ENCODE results near the gene RPS29.
A peak's percentile ranks its signal among the peaks of the same experiment; 100 is the strongest.
"Not testable (repeated sequence)": the region's sequence is repeated elsewhere in the genome, so short reads cannot be mapped to it uniquely, and the experiment has no call there.

The RPS29 gene

DNA sequence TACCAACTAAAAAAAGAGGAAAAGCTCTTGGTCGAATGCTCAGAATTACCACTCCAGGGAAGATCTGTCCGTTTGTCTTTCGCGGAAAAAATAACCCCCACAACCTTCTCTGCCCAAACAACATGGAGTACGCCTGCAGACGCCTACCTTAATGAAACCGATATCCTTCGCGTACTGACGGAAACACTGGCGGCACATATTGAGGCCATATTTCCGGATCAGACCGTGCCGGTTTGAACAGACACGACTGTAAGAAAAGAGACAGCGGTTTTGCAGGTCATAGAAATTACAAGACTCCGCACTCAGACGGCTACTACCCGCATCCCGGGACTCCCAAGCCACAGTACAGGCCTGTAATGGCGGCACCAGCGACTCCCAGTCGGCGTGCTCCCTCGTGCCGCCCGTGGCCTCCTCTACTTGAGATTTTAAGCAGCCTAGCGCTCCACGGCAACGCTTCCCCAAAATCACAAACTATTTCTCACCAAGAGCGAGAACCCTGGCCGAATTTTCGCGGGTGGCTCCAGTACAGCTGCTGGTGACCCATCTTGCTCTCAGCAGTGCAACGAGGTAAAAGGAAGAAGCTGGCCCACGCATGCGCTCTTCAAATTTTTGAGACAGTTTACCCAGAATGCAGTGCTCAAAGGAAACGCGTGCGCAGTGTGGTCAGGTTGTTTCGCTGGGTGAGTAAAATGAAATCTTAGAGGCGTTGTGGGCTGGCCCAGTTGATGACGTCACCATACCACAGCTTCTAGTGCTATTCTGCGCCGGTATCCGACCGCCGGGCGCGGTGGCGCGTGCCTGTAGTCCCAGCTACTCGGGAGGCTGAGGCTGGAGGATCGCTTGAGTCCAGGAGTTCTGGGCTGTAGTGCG is at the start of gene RPS29:
TSS of gene RPS29 (minus strand) at position 578 of the 870 bp plus-strand sequence. CDS start at position 544, 34 bp downstream.
- peak; percentile 62 for DNase-seq (ENCODE audit: low spot score)

DNA sequence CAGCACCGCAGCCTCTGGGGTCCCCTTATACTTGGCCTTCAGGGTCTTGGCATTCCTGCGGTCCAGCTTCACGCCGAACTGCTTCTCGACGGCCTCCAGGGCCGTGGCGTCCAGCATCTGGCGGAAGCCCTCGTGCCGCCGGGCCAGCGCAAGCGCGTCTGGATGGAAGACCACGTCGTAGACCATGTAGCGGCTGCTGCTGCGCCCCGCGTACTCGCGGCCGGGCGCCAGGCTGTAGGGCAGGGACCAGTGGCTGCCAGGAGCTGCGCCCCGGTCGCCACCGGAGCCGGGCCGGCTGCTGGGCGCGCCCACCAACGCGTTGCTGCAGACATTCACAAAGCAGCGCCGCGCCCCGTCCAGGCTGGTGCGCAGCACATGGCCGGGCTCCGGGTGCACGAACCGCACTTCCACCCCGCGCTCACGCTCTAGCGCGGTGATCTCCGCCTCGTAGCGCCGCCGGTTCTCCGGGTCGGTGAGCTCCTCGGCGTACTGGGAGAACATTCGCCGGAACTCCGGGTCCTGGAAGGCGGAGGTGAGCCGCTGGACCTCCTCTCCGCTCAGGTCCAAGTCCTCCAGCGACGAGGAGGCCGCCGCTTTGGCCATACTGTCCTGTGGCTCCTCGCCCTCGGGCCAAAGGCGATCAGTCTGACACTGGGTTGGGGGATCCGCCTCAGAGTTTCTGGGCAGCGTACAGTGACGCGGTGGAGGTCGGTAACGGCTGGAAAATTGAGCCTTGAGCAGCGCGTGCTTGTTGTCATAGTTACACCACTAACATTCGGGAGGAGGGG is 48.6 kb upstream of the RPS29 start, which contains the start of gene DNAAF2:
TSS of gene DNAAF2 (minus strand) at position 698 of the 788 bp plus-strand sequence. CDS start at position 603, 95 bp downstream.
- DNase-seq (ENCODE audit: low spot score) = peak; percentile 44

DNA sequence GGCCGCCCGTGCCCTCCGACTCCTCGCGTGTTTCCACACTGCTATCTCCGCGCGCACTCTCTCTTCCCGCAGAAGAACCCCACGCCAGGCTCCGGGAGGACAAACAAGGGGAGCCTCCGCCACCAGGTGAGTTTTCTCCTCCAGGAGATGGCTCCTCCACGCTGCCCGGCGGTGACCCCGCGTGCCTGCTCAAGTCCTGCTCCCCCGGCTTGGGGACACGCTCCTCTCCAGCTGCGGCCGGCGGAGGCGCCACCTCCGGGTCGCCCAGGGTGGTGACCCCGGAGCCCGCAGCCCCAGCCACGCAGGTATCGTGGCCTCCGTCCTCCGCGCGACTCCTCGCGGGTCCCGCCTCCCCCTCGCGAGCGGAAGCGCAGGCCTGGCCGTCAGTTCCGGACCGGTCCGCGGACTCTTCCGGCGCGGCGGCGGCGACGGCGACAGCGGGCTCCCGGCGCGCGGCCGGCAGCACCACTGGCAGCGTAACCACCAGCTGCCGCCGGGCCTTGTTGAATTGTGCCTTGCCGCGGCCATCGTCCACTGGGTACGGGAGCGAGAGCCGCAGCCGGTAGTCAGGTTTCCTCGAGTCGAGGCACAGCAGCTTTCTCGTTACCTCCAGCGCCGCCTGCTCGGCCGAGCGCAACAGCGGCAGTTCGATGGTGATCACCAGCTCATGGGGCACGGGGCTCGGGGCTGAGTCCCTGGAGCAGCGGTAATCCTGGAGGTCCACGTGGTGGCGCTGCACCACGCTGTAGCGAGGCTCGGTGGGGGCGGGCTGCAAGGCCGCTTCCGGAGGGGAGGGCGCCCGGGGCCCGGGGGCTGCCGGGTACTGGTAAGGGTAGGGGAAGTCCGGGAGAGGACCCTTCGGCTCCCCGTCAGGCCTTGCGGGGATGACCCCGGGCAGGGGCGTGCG is 47.7 kb upstream of the RPS29 start:
- peak; percentile 82 for DNase-seq (ENCODE audit: low spot score)

DNA sequence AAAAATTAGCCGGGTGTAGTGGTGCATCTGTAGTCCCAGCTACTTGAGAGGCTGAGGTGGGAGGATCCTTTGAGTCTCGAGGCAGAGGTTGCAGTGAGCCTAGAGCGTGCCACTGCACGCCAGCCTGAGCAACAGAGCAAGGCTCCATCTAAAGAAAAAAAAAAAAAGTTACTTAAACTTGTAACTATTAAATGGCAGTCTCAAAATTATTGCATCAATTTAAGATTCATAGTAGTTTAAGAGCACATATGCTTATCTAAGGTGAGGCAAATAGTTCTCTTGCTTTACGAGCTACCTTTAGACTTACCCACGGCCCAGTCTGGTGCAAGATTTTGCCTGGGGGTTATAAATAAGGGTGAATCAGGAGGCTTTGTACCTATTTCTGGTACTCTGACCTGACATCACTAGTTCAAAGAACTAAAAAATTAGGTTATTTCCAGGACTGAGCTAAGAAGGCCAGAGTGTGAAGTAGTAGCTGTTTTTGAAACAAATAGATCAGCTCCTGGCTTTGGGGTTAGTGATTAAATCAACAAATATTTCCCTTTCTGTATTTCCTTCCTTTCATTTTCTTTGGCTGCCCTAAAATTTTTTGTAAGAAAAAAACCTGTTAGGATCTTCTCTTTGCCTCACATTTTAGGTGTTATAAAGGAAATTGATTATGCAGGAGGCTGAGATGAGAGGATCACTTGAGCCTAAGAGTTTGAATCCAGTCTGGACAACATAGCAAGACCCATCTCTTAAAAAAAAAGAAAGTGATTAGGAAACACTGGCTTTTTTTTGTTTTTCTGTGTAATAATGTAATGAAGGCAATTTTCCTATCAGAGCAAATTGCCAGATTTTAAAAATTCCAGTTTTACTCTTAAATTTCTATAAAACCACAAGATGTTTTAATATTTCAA is 38.0 kb upstream of the RPS29 start:
- DNase-seq (ENCODE audit: low spot score) = peak; percentile 19

DNA sequence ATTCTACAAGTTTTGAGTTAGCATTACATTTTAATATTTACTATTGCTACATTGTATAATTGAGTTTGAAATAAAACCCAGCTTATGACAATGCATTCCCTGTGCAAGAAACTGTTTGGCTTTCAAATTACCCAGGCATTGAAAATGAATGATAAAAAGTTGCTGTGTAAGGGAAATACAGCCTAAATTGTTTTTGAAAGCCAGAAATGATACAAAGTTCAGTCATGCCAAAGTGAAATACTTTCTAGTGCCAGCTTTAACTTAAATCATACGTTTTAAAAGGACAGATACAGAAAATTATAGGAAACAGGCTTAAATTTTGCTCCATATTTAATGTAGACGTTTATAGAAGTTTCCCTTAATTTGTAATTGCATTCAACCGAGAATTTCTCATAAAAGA is 37.2 kb upstream of the RPS29 start:
- no peak for DNase-seq (ENCODE audit: low spot score)

DNA sequence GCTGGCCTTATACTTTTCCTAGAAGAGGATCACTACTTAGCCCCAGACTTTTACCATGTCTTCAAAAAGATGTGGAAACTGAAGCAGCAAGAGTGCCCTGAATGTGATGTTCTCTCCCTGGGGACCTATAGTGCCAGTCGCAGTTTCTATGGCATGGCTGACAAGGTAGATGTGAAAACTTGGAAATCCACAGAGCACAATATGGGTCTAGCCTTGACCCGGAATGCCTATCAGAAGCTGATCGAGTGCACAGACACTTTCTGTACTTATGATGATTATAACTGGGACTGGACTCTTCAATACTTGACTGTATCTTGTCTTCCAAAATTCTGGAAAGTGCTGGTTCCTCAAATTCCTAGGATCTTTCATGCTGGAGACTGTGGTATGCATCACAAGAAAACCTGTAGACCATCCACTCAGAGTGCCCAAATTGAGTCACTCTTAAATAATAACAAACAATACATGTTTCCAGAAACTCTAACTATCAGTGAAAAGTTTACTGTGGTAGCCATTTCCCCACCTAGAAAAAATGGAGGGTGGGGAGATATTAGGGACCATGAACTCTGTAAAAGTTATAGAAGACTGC is 35.9 kb upstream of the RPS29 start:
- DNase-seq (ENCODE audit: low spot score) = no peak

DNA sequence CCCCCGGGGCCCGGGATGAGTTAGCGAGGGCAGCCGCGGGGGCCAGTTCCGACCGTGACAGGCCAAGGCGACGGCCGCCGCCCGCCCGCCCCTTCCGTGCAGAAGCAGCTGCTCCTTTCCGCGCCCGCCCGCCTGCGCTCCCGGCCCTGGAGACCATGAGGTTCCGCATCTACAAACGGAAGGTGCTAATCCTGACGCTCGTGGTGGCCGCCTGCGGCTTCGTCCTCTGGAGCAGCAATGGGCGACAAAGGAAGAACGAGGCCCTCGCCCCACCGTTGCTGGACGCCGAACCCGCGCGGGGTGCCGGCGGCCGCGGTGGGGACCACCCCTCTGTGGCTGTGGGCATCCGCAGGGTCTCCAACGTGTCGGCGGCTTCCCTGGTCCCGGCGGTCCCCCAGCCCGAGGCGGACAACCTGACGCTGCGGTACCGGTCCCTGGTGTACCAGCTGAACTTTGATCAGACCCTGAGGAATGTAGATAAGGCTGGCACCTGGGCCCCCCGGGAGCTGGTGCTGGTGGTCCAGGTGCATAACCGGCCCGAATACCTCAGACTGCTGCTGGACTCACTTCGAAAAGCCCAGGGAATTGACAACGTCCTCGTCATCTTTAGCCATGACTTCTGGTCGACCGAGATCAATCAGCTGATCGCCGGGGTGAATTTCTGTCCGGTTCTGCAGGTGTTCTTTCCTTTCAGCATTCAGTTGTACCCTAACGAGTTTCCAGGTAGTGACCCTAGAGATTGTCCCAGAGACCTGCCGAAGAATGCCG is 35.1 kb upstream of the RPS29 start:
- no peak for DNase-seq (ENCODE audit: low spot score)

DNA sequence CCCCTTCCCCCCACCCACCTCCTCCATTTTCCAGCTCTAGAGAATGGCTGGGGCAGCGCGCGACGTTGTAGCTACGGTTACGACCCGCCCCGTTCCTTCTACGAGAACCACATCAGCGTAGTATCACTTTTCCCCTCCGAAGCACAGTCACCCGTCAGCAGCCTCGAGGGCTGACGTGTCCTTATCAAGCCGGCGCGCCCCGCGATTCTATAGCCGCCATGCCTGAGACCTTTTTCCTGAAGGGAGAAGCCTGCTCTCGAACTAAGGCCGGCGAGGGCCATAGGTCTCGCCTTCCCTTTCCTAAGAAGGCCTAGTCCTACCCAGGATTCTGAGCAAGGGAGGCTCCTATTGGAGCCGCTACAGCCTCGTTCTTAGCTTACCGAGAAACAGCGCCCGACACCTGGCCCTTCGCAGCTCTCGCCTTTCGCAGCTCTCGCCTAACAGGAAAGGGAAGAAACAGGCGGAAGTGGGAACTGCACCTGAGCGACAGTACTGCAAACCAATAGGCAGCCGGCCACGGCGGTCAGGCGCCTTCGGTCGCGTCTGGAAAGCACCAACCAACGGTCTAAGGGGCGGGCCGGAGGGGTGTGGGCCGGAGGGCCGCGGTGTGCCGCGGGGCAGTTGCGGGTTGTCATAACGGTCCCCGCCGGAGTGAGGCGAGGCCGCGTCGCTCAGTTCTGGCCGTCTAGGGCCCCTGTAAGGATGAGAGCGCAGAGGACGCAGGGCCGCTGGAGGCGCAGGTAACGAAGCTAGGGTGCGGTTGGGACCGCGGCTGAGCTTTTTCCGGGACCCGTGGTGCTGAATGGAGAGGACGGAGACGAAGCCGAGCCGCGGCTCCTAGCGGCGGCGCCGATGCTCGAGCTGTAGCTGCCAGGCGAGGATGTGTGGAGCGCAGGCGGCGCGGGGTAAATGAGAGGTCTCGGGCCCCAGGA is 34.3 kb upstream of the RPS29 start, which contains the start of the genes MGAT2 and RPL36AL:
TSS of gene MGAT2 (plus strand) at position 618 of the 932 bp plus-strand sequence. CDS start 470 bp downstream, outside the sequence.
TSS of gene RPL36AL (minus strand) at position 445 of the 932 bp plus-strand sequence. CDS start 1,522 bp downstream, outside the sequence.
- DNase-seq (ENCODE audit: low spot score) = peak; percentile 94

DNA sequence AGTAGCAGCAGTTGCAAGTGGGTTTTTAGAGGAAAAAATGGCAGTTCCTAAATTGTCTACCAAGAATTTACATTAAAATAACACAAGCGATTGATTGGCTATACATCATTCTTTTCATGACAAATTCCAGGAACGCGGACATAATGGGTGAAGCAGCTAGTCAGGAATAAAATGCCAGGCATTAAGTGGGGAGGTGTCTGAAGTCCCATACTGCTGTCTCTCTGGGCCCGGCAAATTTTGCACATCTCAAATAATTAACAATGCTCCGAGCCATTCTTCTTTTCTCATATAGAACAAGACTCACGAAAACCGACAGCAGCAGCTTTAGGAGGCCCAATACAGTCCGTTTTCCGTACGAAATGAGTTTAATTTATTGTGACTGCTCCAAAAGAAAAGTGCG is 33.5 kb upstream of the RPS29 start:
- DNase-seq (ENCODE audit: low spot score) = no peak

DNA sequence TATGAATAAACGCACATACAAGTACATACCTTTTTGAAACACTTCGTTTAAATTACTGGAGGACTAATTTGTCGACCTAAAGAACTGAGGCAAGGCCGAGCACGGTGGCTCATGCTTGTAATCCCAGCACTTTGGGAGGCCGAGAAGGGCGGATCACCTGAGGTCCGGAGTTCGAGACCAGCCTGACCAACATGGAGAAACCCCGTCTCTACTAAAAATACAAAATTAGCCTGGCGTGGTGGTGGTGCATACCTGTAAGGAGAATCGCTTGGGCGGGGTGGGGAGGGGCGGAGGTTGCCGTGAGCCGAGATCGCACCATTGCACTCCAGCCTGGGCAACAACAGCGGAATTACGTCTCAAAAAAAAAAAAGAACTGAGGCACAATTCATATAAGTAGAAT is 33.1 kb upstream of the RPS29 start:
- not testable (repeated sequence) for DNase-seq (ENCODE audit: low spot score)

DNA sequence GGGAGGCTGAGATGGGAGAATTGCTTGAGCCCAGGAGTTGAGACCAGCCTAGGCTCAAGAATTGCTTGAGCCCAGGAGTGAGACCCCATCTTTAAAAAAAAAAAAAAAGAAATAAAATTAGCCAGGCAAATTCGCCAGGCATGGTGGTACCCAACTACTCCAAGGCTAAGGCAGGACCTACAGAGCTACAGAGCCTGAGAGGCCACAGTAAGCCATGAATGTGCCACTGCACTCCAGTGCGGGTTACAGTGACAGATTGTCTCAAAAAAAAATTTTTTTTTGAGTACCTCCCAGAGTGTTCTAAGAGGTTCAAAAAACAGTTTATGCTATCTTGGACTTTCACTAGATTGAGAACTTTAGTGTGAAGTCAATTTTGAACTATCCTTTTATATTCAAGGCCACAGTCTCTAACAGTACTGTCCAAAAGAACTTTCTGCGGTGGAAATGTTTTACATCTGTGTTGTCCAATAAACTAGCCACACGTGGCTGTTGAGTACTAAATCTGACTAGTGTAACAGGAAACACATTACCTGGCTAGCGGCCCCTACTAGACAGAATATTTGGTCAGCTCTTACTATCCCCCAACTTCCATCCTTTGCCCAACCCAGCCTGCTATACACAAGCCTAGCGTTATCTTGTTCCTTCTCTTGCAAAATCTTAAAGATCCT is 31.8 kb upstream of the RPS29 start:
- no peak for DNase-seq (ENCODE audit: low spot score)

DNA sequence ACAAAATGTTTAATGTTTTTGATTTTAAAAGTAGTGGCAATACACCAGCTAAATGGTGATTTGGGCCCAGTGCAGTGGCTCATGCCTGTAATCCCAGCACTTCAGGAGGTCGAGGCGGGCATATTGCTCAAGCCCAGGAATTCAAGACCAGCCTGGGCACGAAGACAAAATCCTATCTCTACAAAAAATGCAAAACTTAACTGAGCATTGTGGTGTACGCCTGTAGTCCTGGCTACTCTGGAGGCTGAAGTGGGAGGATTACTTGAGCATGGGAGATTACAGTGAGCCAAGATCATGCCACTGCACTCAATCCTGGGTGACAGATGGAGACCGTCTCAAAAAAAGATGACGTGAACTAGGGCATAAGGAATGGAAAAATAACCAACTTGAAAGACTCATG is 29.6 kb upstream of the RPS29 start:
- DNase-seq (ENCODE audit: low spot score) = no peak

DNA sequence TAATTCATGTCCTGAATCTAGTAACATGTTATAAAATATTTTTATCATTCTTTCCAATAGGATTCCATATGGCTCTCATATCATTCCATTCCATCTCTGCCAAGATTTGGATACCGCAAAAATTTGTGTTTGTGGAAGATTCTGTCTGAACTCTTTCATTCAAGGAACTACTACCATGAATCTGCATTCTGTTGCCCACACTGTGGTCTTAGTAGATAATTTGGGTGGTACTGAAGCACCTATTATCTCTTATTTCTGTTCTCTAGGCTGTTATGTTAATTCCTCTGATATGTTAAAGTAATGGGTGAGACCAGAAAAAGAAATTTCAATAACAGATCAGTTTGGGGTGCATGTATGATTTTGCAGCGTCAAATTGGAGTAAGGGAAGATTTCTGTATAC is 28.0 kb upstream of the RPS29 start:
- no peak for DNase-seq (ENCODE audit: low spot score)

DNA sequence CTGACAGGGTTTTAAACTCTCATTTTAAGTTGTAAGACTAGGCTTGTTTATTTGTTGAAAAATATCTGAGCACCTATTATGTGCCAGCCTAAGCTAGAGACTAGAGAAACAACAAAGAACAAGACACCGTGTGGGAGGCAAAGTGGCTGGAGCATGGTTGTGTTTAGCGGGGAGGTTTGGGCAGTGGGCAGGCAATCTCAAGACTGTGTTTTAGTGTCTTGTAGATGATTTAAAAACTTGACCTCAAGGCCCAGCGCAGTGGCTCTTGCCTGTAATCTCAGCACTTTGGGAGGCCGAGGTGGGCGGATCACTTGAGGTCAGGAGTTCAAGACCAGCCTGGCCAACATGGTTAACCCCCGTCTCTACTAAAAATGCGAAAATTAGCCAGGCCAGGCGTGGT is 26.5 kb upstream of the RPS29 start:
- no peak for DNase-seq (ENCODE audit: low spot score)

DNA sequence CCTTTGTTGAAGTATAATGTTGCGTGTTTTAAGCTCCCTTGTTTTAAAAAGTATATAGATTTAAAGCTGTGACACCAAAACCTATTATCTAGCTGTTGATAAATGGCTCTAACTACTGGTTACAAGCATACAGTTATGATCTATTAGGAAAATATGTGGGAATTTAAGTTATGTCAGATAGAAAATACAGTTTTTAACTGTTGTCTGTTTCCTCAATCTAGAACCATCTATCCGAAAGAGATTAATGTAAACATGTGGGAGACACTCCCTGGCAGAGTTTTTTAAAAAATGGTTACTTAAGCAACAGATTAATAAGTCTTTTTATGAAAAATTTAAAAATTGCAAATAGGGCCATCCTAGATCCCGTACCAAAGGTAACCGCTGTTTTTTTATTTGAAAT is 26.1 kb upstream of the RPS29 start:
- DNase-seq (ENCODE audit: low spot score) = no peak

DNA sequence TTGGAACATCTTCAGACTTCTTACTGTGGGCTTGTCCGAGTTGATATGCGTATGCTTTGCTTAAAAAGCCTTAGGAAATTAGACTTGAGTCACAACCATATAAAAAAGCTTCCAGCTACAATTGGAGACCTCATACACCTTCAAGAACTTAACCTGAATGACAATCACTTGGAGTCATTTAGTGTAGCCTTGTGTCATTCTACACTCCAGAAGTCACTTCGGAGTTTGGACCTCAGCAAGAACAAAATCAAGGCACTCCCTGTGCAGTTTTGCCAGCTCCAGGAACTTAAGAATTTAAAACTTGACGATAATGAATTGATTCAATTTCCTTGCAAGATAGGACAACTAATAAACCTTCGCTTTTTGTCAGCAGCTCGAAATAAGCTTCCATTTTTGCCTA is 21.4 kb upstream of the RPS29 start:
- DNase-seq (ENCODE audit: low spot score) = no peak

DNA sequence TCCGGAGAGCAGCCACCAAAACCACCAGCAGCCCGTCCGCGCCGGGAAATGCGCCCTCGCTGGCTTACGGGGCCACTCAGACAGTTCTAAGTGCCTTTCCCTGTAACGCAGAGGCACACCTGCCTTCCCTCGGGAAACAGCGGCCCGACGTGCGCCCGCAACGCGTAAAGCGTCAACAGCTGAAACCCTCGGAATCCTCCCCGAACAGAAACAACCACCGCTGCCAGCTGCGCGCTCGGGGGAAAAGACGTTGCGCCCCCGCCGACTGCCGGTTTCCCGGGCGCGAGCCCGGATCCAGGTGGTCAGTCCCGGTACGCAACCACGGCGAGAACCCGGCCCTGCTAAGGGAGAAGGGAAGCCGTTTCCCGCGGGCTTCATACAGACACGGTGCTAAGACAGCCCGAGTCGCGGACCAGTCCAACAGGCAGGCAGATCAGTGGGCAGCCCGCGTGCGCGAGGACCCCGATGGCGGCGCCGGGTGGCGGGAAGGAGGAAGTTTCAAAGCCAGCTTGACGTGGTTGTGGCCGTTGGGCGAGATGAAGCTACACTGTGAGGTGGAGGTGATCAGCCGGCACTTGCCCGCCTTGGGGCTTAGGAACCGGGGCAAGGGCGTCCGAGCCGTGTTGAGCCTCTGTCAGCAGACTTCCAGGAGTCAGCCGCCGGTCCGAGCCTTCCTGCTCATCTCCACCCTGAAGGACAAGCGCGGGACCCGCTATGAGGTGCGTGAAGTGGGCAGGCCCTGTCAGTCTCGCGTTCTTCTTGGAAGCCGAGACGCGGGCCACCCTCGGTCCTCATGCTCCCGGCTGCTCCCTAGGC is 12.5 kb upstream of the RPS29 start, which contains the start of gene LRR1:
TSS of gene LRR1 (plus strand) at position 456 of the 816 bp plus-strand sequence. CDS start at position 537, 81 bp downstream.
- DNase-seq (ENCODE audit: low spot score) = peak; percentile 52

Measured in HuH-7 (cell line).